Activated CD4-positive, alpha-beta T cell treated with anti-CD3 and anti-CD28 coated beads, Interleukin-2, amount 50 U/mL, for 16 hours (primary cell): ENCODE data around the gene DDR2.
A peak's percentile ranks its signal among the peaks of the same experiment; 100 is the strongest.

Source experiments
- DNase-seq: peaks from one replicate; pipeline ENCODE4 v3.0.0-alpha.2; 2020

The DDR2 gene

GRCh38 chr1:162701286-162701685 is 69.0 kb downstream of the DDR2 start:
- peak; percentile 46 for DNase-seq

GRCh38 chr1:162702628-162703027 is 70.4 kb downstream of the DDR2 start:
- no peak for DNase-seq

GRCh38 chr1:162703708-162704107 is 71.4 kb downstream of the DDR2 start:
- DNase-seq: no peak

GRCh38 chr1:162704673-162705424 is 72.6 kb downstream of the DDR2 start:
- no peak for DNase-seq

GRCh38 chr1:162706003-162706402 is 73.7 kb downstream of the DDR2 start:
- no peak for DNase-seq

GRCh38 chr1:162706606-162707005 is 74.3 kb downstream of the DDR2 start:
- no peak for DNase-seq

GRCh38 chr1:162708286-162708685 is 76.0 kb downstream of the DDR2 start:
- no peak for DNase-seq

- no peak for DNase-seq
Measured at GRCh38 chr1:162709132-162709860, 77.0 kb downstream of the DDR2 start.

- no peak for DNase-seq
Measured at GRCh38 chr1:162709870-162710269, 77.6 kb downstream of the DDR2 start.

- DNase-seq: no peak
Measured at GRCh38 chr1:162710345-162710744, 78.1 kb downstream of the DDR2 start.

- DNase-seq: no peak
Measured at GRCh38 chr1:162710780-162711465, 78.7 kb downstream of the DDR2 start.

GRCh38 chr1:162712317-162713029 is 80.2 kb downstream of the DDR2 start:
- no peak for DNase-seq

- no peak for DNase-seq
Measured at GRCh38 chr1:162716123-162716522, 83.9 kb downstream of the DDR2 start.

GRCh38 chr1:162716552-162716951 is 84.3 kb downstream of the DDR2 start:
- no peak for DNase-seq

GRCh38 chr1:162717548-162718184 is 85.4 kb downstream of the DDR2 start:
- DNase-seq: peak; percentile 33

- DNase-seq: no peak
Measured at GRCh38 chr1:162719678-162720077, 87.4 kb downstream of the DDR2 start.

GRCh38 chr1:162720996-162721395 is 88.7 kb downstream of the DDR2 start:
- DNase-seq: no peak

- DNase-seq: no peak
Measured at GRCh38 chr1:162721471-162721870, 89.2 kb downstream of the DDR2 start.

- DNase-seq: no peak
Measured at GRCh38 chr1:162722036-162722435, 89.8 kb downstream of the DDR2 start.

- DNase-seq: no peak
Measured at GRCh38 chr1:162724583-162725120, 92.4 kb downstream of the DDR2 start.

- DNase-seq: no peak
Measured at GRCh38 chr1:162725301-162725837, 93.1 kb downstream of the DDR2 start.

- no peak for DNase-seq
Measured at GRCh38 chr1:162726555-162726954, 94.3 kb downstream of the DDR2 start.
